ENCODE measurements around the gene ARSI.

ARSI gene

GRCh38 chr5:150305557-150305956 lies 2.9 kb upstream of the ARSI start:
- no peak for DNase-seq

- DNase-seq: no peak
Observed at GRCh38 chr5:150305095-150305494, 2.4 kb upstream of the ARSI start.

GRCh38 chr5:150304481-150305081 lies 1.9 kb upstream of the ARSI start:
- DNase-seq: no peak

- DNase-seq: no peak
Observed at GRCh38 chr5:150303660-150304386, 1.1 kb upstream of the ARSI start.

GRCh38 chr5:150303070-150303615 lies 438 bp upstream of the ARSI start:
- DNase-seq: no peak

GRCh38 chr5:150301901-150302300 lies 804 bp downstream of the ARSI start:
- no peak for DNase-seq

- no peak for DNase-seq
Observed at GRCh38 chr5:150301170-150301505, 1.6 kb downstream of the ARSI start.

- DNase-seq: no peak
Observed at GRCh38 chr5:150300496-150301169, 2.1 kb downstream of the ARSI start.

- no peak for DNase-seq
Observed at GRCh38 chr5:150299571-150300327, 3.0 kb downstream of the ARSI start.

GRCh38 chr5:150298701-150299451 lies 3.8 kb downstream of the ARSI start:
- peak; percentile 23 for DNase-seq

GRCh38 chr5:150297934-150298595 lies 4.6 kb downstream of the ARSI start:
- DNase-seq: no peak

- no peak for DNase-seq
Observed at GRCh38 chr5:150297236-150297890, 5.3 kb downstream of the ARSI start.

GRCh38 chr5:150296496-150296895 lies 6.2 kb downstream of the ARSI start:
- no peak for DNase-seq

GRCh38 chr5:150295741-150296486 lies 6.8 kb downstream of the ARSI start:
- no peak for DNase-seq

GRCh38 chr5:150295172-150295634 lies 7.5 kb downstream of the ARSI start:
- no peak for DNase-seq

- DNase-seq: no peak
Observed at GRCh38 chr5:150294551-150295071, 8.1 kb downstream of the ARSI start.

GRCh38 chr5:150293091-150293941 lies 9.4 kb downstream of the ARSI start:
- no peak for DNase-seq

GRCh38 chr5:150291388-150292385 lies 11.0 kb downstream of the ARSI start:
- DNase-seq: peak; percentile 48

All from MV-4-11 (cell line).